Neuron (in vitro differentiated cells): ENCODE results near the gene UBE2V1.

Experiments
- H2AFZ ChIP-seq: one replicate; pipeline ENCODE4 v1.6.1; 2013; ENCODE audit warnings: low read depth, mild to moderate bottlenecking, inconsistent platforms, low read length, moderate library complexity
- H3K27me3 ChIP-seq: one replicate; pipeline ENCODE4 v1.6.1; 2013; ENCODE audit warnings: low read length; ENCODE audit not compliant: insufficient read depth
- H3K36me3 ChIP-seq: one replicate; pipeline ENCODE4 v1.6.1; 2013; ENCODE audit warnings: low read length; ENCODE audit not compliant: insufficient read depth
- H3K4me1 ChIP-seq: one replicate; pipeline ENCODE4 v1.6.1; 2013; ENCODE audit warnings: low read length; ENCODE audit not compliant: insufficient read depth
- H3K4me3 ChIP-seq: 2 replicates; pipeline ENCODE4 v1.5.1; 2013; ENCODE audit warnings: mild to moderate bottlenecking, low read length, moderate library complexity
- H3K9me3 ChIP-seq: one replicate; pipeline ENCODE4 v1.6.1; 2013; ENCODE audit warnings: low read length

UBE2V1 gene

GRCh38 chr20:50042370-50043313 lies 70.3 kb downstream of the UBE2V1 start:
- H3K27me3 ChIP-seq, result no peaks in the 10 kb centered on the region
- no peaks in the 10 kb centered on the region for H3K36me3 ChIP-seq
- H3K4me1 ChIP-seq, result peaks cover 5% of the 10 kb centered on the region
- H3K9me3 ChIP-seq, result no peaks in the 10 kb centered on the region
- H3K4me3 ChIP-seq, result no peak overlapping the region
- H2AFZ ChIP-seq, result no peak overlapping the region

- H3K36me3 ChIP-seq, result no peaks in the 10 kb centered on the region
- H3K27me3 ChIP-seq, result no peaks in the 10 kb centered on the region
- H3K9me3 ChIP-seq, result no peaks in the 10 kb centered on the region
- H3K4me1 ChIP-seq, result no peaks in the 10 kb centered on the region
- H3K4me3 ChIP-seq, result no peak overlapping the region
- H2AFZ ChIP-seq, result no peak overlapping the region
These were observed 71.6 kb downstream of the UBE2V1 start for GRCh38 chr20:50041246-50041873.

- Histone ChIP-seq H3K27me3 (no peaks in the 10 kb centered on the region), H2AFZ (no peak overlapping the region), H3K36me3 (no peaks in the 10 kb centered on the region), H3K4me1 (no peaks in the 10 kb centered on the region), H3K9me3 (no peaks in the 10 kb centered on the region), H3K4me3 (no peak overlapping the region)
These were observed 72.3 kb downstream of the UBE2V1 start for GRCh38 chr20:50040432-50041245.

- no peak overlapping the region for H3K4me3 ChIP-seq
- H3K27me3 ChIP-seq, result no peaks in the 10 kb centered on the region
- H3K36me3 ChIP-seq, result no peaks in the 10 kb centered on the region
- H3K9me3 ChIP-seq, result no peaks in the 10 kb centered on the region
- no peak overlapping the region for H2AFZ ChIP-seq
- H3K4me1 ChIP-seq, result no peaks in the 10 kb centered on the region
These were observed 73.1 kb downstream of the UBE2V1 start for GRCh38 chr20:50039706-50040431.

- Histone ChIP-seq H3K4me3 (no peak overlapping the region), H3K9me3 (no peaks in the 10 kb centered on the region), H2AFZ (no peak overlapping the region), H3K36me3 (no peaks in the 10 kb centered on the region), H3K27me3 (no peaks in the 10 kb centered on the region), H3K4me1 (no peaks in the 10 kb centered on the region)
These were observed 74.4 kb downstream of the UBE2V1 start for GRCh38 chr20:50038574-50038991.

- no peaks in the 10 kb centered on the region for H3K9me3 ChIP-seq
- no peaks in the 10 kb centered on the region for H3K27me3 ChIP-seq
- no peaks in the 10 kb centered on the region for H3K36me3 ChIP-seq
- no peaks in the 10 kb centered on the region for H3K4me1 ChIP-seq
- H2AFZ ChIP-seq, result no peak overlapping the region
- H3K4me3 ChIP-seq, result no peak overlapping the region
These were observed 74.8 kb downstream of the UBE2V1 start for GRCh38 chr20:50038169-50038568.

GRCh38 chr20:50037575-50037974 lies 75.4 kb downstream of the UBE2V1 start:
- Histone ChIP-seq H3K9me3 (no peaks in the 10 kb centered on the region), H3K36me3 (no peaks in the 10 kb centered on the region), H3K4me3 (no peak overlapping the region), H2AFZ (no peak overlapping the region), H3K27me3 (no peaks in the 10 kb centered on the region), H3K4me1 (no peaks in the 10 kb centered on the region)

- Histone ChIP-seq H3K4me1 (no peaks in the 10 kb centered on the region), H3K4me3 (no peak overlapping the region)
These were observed 75.8 kb downstream of the UBE2V1 start for GRCh38 chr20:50037123-50037522.

GRCh38 chr20:50036703-50037102 lies 76.2 kb downstream of the UBE2V1 start:
- H3K4me3 ChIP-seq, result no peak overlapping the region
- H3K27me3 ChIP-seq, result peaks cover 4% of the 10 kb centered on the region
- H2AFZ ChIP-seq, result no peak overlapping the region
- no peaks in the 10 kb centered on the region for H3K4me1 ChIP-seq
- H3K9me3 ChIP-seq, result no peaks in the 10 kb centered on the region
- no peaks in the 10 kb centered on the region for H3K36me3 ChIP-seq

More at GRCh38 chr20:50037123-50037522, 75.8 kb downstream of the UBE2V1 start:
- Histone ChIP-seq H3K9me3 (no peaks in the 10 kb centered on the region), H2AFZ (no peak overlapping the region), H3K36me3 (no peaks in the 10 kb centered on the region), H3K27me3 (peaks cover 3% of the 10 kb centered on the region)

GRCh38 chr20:50034567-50035180 lies 78.3 kb downstream of the UBE2V1 start:
- Histone ChIP-seq H3K27me3 (peaks cover 4% of the 10 kb centered on the region), H2AFZ (no peak overlapping the region), H3K36me3 (no peaks in the 10 kb centered on the region), H3K4me3 (no peak overlapping the region), H3K9me3 (no peaks in the 10 kb centered on the region), H3K4me1 (no peaks in the 10 kb centered on the region)

GRCh38 chr20:50032955-50033666 lies 79.8 kb downstream of the UBE2V1 start:
- H2AFZ ChIP-seq, result no peak overlapping the region
- no peaks in the 10 kb centered on the region for H3K36me3 ChIP-seq
- no peaks in the 10 kb centered on the region for H3K4me1 ChIP-seq
- H3K9me3 ChIP-seq, result no peaks in the 10 kb centered on the region
- peaks cover 4% of the 10 kb centered on the region for H3K27me3 ChIP-seq
- H3K4me3 ChIP-seq, result no peak overlapping the region
